GM19240 (cell line): ENCODE data around the gene HUS1B.
A peak's percentile ranks its signal among the peaks of the same experiment; 100 is the strongest.
"Not testable (repeated sequence)": the region's sequence is repeated elsewhere in the genome, so short reads cannot be mapped to it uniquely, and the experiment has no call there.

Source experiments
- DNase-seq: peaks from one replicate; pipeline ENCODE4 v3.0.0; 2011; ENCODE audit warnings: low spot score; ENCODE audit not compliant: insufficient read length

Gene HUS1B

GRCh38 chr6:656460-657252, at the start of gene HUS1B:
Gene HUS1B (minus strand): TSS chr6:657100. CDS start chr6:656944, 156 bp downstream.
- no peak for DNase-seq

DNA sequence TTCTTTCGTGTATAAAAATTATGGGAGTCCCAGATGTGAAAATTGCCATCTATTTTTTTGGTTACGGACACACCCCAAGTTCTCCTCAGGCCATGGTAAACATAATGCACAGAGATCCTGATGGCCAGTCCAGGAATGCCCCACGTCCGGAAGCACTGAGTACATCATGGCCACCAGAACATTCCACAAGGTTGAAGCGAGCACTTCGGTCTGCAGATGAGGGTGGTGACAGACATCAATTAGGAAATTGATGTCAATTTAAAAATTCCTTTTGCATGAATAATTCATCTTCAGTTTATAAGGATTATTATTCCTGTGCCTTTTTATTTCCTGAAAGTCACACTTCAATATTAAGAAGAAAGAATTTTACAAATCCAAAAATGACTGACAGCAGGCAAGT, 49.2 kb upstream of the HUS1B start:
- no peak for DNase-seq

DNA sequence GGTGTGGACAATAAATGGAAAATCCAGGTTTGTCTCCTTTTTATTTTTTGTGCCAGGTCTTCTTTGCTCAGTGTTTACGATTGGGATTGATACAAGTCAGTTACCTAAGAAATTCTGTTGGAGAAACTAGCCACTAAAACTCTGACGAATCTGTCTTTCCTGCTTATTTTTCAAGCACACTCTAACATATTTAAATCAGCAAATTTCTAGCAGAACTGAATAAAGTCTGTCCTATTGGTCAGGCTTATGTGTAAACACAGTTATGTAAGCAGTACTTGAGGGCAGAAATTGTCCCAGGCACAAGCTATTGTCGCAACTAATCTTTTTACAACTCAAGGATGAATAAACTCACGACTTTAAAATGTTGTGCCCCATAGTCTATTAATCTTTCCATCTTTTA, 48.1 kb upstream of the HUS1B start:
- DNase-seq: no peak

- no peak for DNase-seq
Observed at GRCh38 chr6:704046-704445, 47.1 kb upstream of the HUS1B start.

DNA sequence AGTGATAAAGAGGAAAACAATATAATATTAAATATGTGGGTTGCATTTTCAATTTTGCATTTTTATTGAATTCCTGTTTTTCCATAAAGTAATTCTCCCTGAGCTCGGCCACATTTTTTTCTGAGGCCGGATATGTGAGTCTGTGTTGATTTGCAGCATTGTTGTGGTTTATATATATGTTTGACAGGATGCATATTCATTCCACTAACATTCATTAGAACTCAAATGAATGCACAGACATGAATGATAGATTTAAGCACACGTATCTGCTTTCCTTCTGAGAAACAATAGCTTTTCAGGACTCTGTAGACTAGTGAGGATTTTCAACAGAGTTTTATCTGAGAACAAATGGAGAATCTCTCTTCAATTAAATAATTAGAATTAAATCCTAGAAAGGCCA, 46.7 kb upstream of the HUS1B start:
- no peak for DNase-seq

DNA sequence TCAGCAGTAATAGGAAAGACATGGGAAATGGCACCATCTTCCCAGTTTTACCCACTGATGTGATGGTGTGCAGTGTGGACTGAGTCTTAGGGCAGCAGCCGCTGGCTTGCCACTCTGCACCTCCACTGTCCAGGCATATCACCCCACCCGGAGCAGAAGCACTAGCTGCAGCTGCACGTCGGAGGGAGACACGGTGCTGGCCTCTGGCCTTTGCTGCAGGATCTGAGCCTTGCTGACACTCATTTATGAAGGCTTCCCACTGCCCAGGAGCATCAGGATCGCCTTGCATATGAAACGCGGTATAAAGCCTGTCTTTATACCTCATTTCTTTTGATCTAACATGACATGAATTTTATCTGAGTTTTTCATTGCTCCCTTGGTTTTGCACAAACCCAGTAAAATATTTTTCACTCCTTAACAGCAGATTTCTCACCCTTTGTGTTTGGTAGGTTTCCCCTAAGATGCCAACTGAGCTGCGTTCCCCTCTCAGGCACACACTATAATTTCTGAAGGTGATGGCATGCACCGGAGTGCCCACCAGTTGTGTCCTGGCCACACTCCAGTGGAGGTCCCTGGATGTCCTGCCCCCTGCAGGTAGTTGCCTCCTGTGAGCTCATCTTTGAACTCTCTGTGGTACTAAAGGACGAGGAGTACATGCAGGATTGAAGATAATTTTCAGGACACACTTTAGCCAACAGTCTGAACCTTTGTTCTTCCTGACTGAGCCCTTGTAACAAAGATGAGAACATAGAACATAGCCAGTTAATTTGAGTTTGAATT, 45.0 kb upstream of the HUS1B start:
- no peak for DNase-seq

GRCh38 chr6:701215-701614, 44.3 kb upstream of the HUS1B start:
- DNase-seq: no peak

DNA sequence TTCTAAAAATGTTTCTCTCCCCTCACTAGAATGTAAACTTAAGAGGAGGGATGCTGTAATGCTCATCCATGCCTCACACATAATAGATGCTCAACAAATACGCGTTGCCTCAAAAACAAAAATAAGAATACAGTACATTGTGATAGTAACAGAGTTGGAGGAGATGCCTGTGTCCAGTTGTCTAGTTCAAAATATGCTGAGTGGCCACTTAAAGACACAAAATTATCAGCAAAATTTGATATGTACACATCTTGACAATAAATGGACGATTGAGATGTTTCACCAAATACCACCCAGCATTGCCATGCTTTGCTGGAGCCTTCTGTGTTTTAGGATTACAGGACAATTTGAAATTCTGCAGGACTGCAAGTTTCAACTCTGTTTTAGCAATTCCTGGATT, 43.6 kb upstream of the HUS1B start:
- no peak for DNase-seq

- no peak for DNase-seq
Observed at GRCh38 chr6:699319-699718, 42.4 kb upstream of the HUS1B start.

DNA sequence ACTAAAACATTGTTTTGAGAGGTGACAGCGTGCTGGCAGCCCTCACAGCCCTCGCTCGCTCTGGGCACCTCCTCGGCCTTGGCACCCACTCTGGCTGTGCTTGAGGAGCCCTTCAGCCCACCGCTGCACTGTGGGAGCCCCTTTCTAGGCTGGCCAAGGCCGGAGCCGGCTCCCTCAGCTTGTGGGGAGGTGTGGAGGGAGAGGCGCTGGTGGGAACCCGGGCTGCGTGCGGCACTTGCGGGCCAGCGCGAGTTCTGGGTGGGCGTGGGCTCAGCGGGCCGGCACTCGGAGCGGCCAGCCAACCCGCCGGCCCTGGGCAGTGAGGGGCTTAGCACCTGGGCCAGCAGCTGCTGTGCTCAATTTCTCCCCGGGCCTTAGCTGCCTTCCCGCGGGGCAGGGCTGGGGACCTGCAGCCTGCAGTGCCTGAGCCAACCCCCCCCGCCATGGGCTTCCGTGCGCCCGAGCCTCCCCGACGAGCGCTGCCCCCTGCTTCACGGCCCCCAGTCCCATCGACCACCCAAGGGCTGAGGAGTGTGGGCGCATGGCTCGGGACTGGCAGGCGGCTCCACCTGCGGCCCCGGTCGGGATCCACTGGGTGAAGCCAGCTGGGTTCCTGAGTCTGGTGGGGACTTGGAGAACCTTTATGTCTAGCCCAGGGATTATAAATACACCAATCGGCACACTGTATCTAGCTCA, 37.7 kb upstream of the HUS1B start:
- DNase-seq: not testable (repeated sequence)

- no peak for DNase-seq
Observed at GRCh38 chr6:693723-694009, 36.8 kb upstream of the HUS1B start.

- peak; percentile 59 for DNase-seq
Observed at GRCh38 chr6:692858-693722, 36.2 kb upstream of the HUS1B start, which contains the start of gene EXOC2. Gene EXOC2 (minus strand): TSS chr6:693139. CDS start chr6:637818, 55,321 bp downstream.

DNA sequence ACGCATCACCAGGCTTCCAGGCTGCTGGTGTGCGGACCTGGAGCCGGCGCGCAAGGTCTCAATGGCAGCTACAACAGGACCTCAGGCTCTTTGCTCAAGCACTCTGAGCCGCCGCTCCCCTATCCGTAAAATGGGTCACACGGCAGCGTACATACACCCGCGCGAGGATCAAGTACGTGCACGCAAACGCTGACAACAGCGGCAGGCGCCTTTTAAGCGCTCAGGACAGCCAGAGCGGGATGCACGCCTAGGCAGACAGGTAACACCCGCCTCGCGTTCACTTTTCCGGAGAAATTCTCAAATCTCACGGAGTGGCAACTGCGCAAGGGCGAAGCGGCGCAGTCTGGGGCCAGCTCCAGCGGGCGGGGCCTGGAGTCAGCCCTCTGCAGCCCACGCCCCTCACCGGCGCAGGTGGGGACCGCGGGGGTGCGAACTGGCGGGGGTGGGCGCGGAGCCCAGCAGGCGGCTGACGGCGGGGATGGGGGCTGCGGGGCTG, 35.5 kb upstream of the HUS1B start:
- DNase-seq: peak; percentile 50

DNA sequence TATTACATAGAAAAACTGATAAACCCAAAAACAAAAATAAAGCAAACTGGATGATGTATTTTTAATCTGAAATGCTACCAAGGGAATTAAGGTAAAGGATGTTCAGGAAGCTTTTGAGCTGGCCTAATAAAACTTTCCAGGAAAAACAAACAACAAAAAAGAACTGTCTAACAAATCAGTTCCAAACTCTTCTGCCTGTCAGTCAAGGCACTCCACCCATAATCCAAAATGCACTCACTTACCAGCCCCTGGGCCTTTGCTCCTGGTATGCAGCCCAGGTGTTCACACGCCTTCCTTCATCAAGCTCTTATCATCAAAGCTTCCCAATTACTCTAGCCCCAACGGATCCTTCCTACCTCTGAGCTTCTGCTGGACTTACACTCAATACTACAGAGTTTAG, 32.3 kb upstream of the HUS1B start:
- no peak for DNase-seq

- DNase-seq: no peak
Observed at GRCh38 chr6:686497-686896, 29.6 kb upstream of the HUS1B start.

- peak; percentile 43 for DNase-seq
Observed at GRCh38 chr6:684831-685636, 28.1 kb upstream of the HUS1B start.

- no peak for DNase-seq
Observed at GRCh38 chr6:683742-684440, 27.0 kb upstream of the HUS1B start.

GRCh38 chr6:680666-681340, 23.9 kb upstream of the HUS1B start:
- no peak for DNase-seq

GRCh38 chr6:680251-680650, 23.4 kb upstream of the HUS1B start:
- no peak for DNase-seq
